Measurements from ENCODE around the gene ZNF778.

Gene ZNF778

DNA sequence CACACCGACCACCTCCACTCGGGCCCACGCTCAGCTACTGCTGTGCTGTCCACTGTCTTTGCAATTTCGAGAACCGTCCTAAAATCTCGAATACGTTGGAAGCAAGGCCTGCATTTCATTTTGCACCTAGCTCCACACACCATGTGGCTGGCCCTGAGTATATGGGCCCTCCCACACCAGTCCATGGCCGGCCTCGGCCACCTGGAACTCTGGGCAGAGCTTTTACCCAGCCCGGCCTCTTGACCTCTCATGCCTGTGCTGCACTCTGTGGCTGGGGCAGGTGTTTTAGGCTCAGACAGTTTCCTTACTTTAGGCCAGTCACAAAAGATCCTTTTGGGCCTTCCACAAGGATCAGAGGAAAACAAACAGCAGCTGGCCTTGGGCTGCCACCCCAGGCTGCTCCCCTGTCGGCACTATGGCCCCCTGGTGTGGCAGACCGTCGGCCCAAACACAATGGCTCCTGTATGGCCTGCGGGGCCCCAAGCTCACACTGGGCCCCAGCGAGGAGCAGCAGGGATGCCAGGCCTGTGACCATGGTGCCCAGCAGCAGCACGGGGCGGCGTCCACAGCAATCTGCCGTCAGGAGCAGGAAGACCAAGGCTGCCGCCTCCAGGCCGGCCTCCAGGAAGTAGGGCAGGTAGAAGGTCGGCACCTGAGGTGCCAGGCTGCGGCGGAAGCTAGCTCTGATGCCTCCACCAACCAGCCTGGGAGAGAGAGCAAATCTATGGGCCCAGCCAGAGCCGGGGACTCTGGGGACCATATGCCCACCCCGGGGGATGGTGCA is 19.7 kb upstream of the ZNF778 start:
- DNase-seq: no peak
- Mint-ChIP-seq H3K4me1 (peaks cover 13% of the 10 kb centered on the region), H3K4me3 (no peak overlapping the region), H3K36me3 (ENCODE audit: low read depth) (peaks cover under 1% of the 10 kb centered on the region), H3K27me3 (ENCODE audit: low read depth, poor library complexity) (peaks cover 55% of the 10 kb centered on the region), H3K9me3 (peaks cover 7% of the 10 kb centered on the region), H3K27ac (no peak overlapping the region)
- no peak for TF ChIP-seq CTCF (IDR thresholded peaks at IDR 0.05)

DNA sequence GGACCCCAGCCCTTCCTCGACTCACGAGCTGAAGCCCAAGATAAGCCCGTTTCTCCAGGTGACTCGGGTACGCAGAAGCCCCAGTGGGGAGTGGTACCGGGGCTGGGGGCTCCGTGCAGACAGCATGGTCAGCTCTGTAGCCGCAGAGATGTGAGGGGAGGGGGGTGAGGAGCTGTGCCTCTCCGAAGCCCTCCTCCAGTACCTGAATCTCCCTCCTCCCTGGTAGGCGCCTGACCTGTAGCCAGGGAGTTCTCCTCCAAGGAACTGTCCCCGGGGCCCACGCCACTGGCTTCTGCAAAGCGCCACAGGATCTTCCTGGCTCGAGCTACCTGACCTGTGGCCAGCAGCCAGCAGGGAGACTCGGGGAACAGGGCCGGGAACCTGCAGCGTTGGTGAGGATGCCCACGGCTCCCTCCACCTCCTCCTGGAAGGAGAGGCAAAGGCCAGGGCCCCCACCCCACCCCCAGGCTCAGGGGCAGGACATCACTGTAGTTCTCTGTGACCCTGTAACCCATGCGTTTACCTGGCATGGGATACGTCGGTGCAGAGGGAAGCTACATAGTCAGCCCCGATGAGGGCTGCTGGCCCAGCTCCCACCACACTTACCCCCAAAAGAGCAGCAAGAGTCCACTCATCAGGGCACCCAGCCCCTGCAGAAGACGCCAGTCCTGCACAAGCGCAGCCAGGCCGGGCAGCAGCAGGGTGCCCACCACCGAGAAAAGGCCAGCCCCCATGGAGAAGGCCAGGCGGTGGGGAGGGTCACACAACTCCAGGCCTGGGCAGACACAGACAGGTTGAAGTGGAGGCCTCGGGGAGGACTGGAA is 18.9 kb upstream of the ZNF778 start:
- H3K27me3 Mint-ChIP-seq (ENCODE audit: low read depth, poor library complexity): peaks cover 62% of the 10 kb centered on the region
- no peak for DNase-seq
- peaks cover 7% of the 10 kb centered on the region for H3K36me3 Mint-ChIP-seq (ENCODE audit: low read depth)
- peaks cover 15% of the 10 kb centered on the region for H3K9me3 Mint-ChIP-seq
- H3K4me3 Mint-ChIP-seq: no peak overlapping the region
- no peak overlapping the region for H3K27ac Mint-ChIP-seq
- TF ChIP-seq CTCF (IDR thresholded peaks at IDR 0.05): no peak
- peaks cover 16% of the 10 kb centered on the region for H3K4me1 Mint-ChIP-seq

DNA sequence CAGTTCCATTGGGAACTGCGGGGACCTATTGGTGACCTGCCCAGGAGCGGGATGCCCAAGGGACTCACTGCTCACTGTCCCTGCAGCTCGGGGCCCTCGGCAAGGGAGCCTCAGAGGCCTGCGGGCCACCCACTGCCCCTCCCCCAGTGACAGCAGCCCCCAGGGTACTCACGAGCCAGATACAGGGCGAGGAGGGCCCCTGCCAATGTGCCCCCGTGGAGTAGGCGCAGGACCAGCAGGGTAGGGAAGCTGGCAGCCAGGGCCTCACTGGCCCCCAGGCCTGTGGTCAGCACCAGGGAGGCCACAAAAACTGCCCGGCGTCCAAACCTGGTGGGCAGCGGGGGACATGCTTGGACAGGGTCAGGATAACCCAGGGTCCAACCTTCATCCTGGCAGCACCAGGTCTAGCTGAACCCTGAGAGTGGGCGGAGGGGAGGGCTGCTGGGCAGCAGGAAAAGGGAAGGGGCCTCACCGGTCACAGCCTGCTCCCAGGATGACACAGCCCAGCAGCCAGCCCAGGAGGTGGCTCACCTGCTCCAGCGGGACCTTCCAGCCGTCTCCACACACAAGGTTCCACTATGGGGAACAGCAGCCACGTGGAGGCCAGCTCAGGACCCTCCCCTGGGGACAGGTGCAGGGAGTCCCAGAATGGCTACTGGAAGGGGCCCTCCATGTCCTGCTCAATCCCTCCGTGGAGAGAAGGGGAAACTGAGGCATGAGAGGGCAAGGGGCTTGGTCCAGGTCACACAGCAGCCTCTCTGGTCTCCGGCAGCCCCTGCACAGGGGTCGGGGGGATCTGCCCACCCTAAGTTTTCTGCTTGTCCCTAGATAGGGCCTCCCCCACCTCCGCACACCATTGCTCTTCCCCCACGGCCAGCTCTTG is 18.0 kb upstream of the ZNF778 start:
- H3K4me1 Mint-ChIP-seq: peaks cover 16% of the 10 kb centered on the region
- H3K4me3 Mint-ChIP-seq: peak overlapping the region; percentile 69
- peaks cover 7% of the 10 kb centered on the region for H3K36me3 Mint-ChIP-seq (ENCODE audit: low read depth)
- H3K9me3 Mint-ChIP-seq: peaks cover 21% of the 10 kb centered on the region
- DNase-seq: no peak
- no peak overlapping the region for H3K27ac Mint-ChIP-seq
- TF ChIP-seq CTCF (IDR thresholded peaks at IDR 0.05): no peak
- H3K27me3 Mint-ChIP-seq (ENCODE audit: low read depth, poor library complexity): peaks cover 63% of the 10 kb centered on the region

DNA sequence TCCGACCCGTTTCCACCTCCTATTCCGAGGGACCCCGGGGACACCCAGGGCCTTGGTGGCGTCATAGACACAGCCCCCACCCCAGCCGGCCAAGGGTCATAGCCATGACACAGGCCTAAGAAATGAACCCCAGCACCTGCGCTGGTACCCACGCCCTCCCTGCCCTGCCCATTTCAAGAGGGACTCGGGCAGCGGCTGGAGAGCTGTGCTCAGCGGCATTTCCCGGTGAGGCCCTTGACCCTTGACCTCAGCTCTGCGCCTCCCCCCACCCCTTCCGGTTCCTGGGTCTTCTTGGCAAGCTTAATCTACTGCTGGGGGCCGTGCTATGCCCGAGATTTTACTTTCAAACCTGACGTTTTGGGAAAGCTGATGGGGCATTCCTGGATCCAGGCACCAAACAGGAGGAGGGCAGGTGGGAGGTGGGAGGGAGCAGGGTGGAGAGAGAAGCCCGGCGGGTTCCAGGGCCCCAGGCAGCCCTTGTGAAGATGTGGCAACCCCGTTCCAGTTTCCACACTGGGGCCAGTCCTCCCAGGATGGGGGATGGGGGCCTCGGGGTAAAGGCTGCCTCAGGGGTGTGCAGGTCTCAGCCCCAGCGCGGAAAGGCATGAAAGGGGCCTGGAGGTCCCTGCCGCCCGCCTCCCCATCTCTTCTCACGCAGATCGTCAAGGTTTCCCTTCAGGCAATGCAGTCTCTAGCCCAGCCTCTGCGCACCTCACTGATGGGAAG is 17.2 kb upstream of the ZNF778 start, which contains the start of gene SLC22A31:
TSS of gene SLC22A31 (minus strand) at position 414 of the 726 bp plus-strand sequence. CDS start at position 378, 36 bp downstream.
- Mint-ChIP-seq H3K36me3 (ENCODE audit: low read depth) (peaks cover 7% of the 10 kb centered on the region), H3K4me3 (peak within 1 kb of the TSS; percentile 72), H3K27ac (no peak within 1 kb of the TSS), H3K27me3 (ENCODE audit: low read depth, poor library complexity) (peaks cover 71% of the 10 kb centered on the region), H3K9me3 (peaks cover 21% of the 10 kb centered on the region), H3K4me1 (peaks cover 16% of the 10 kb centered on the region)
- peak; percentile 48 for DNase-seq
- TF ChIP-seq CTCF (IDR thresholded peaks at IDR 0.05): no peak

DNA sequence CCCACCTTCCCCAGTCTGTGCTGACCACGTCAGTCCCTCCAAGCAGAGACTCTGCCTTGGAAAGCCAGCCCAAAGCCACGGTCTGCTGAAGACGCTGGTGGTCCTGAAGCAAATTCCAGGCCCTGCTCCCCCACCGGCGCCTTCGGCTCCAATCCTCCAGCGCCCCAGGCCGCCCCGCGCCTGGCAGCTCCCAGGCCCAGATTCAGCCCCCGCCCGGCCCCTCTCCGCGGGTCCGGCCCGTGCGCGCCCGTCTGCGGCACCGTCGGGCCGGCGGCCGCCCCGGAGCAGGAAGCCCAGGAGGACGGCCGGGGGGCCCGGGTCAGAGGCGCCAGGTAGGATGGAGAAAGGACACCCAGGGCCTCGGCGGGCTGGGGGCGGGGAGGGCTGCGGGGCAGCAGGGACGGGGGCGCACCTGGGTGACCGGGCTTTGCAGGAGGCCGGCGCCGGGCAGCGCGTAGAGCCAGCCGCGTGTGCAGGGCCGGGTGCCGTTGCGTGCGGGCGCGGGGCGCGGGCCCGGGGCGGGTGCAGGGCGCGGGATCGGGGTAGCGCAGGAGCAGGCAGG is 16.6 kb upstream of the ZNF778 start:
- peaks cover 21% of the 10 kb centered on the region for H3K9me3 Mint-ChIP-seq
- peaks cover 76% of the 10 kb centered on the region for H3K27me3 Mint-ChIP-seq (ENCODE audit: low read depth, poor library complexity)
- peaks cover 7% of the 10 kb centered on the region for H3K36me3 Mint-ChIP-seq (ENCODE audit: low read depth)
- peak; percentile 49 for DNase-seq
- peak overlapping the region; percentile 72 for H3K4me3 Mint-ChIP-seq
- H3K27ac Mint-ChIP-seq: no peak overlapping the region
- H3K4me1 Mint-ChIP-seq: peaks cover 16% of the 10 kb centered on the region
- no peak for TF ChIP-seq CTCF (IDR thresholded peaks at IDR 0.05)
